ENCODE results near the gene UVRAG.

Gene UVRAG

DNA sequence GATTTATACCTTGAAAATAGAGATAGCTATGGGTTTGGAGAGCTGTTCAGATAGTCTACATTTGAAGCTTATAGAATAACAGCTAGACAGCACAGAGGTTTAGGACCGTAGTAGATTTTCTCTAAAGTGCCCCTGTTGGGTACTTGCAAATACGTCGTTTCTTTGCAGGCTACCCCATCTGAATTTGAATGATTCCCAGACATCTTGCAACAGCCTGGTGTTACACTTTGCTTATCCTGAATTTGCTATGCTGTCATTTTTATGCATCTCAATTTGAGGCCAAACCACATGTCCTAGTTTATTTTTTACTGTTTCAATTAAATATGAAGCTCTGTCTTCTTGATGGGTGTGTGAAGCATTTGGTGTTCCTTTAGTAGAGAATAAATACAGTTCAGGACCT lies 249.2 kb downstream of the UVRAG start:
- H3K36me3 ChIP-seq: no peaks in the 10 kb centered on the region
- no peaks in the 10 kb centered on the region for H3K4me1 ChIP-seq
- no peaks in the 10 kb centered on the region for H3K27me3 ChIP-seq
- no peak overlapping the region for H3K4me3 ChIP-seq (ENCODE audit: low read depth, low read length)
- no peaks in the 10 kb centered on the region for H3K9me3 ChIP-seq
- no peak for DNase-seq
- no peak for TF ChIP-seq CTCF (IDR thresholded peaks at IDR 0.05; ENCODE audit: low read depth, low read length)

- no peak for TF ChIP-seq CTCF (IDR thresholded peaks at IDR 0.05; ENCODE audit: low read depth, low read length)
- H3K4me3 ChIP-seq (ENCODE audit: low read depth, low read length): no peak overlapping the region
- no peak for DNase-seq
- H3K27me3 ChIP-seq: no peaks in the 10 kb centered on the region
- no peaks in the 10 kb centered on the region for H3K4me1 ChIP-seq
- no peaks in the 10 kb centered on the region for H3K9me3 ChIP-seq
- no peaks in the 10 kb centered on the region for H3K36me3 ChIP-seq
These were observed 252.1 kb downstream of the UVRAG start for GRCh38 chr11:76067099-76067498.

- DNase-seq: no peak
- Histone ChIP-seq H3K4me3 (ENCODE audit: low read depth, low read length) (no peak overlapping the region), H3K9me3 (no peaks in the 10 kb centered on the region), H3K27me3 (no peaks in the 10 kb centered on the region), H3K4me1 (no peaks in the 10 kb centered on the region), H3K36me3 (no peaks in the 10 kb centered on the region)
- no peak for TF ChIP-seq CTCF (IDR thresholded peaks at IDR 0.05; ENCODE audit: low read depth, low read length)
These were observed 254.0 kb downstream of the UVRAG start for GRCh38 chr11:76069001-76069400.

- no peaks in the 10 kb centered on the region for H3K9me3 ChIP-seq
- H3K4me3 ChIP-seq (ENCODE audit: low read depth, low read length): no peak overlapping the region
- TF ChIP-seq CTCF (IDR thresholded peaks at IDR 0.05; ENCODE audit: low read depth, low read length): no peak
- H3K36me3 ChIP-seq: no peaks in the 10 kb centered on the region
- no peaks in the 10 kb centered on the region for H3K27me3 ChIP-seq
- DNase-seq: no peak
- no peaks in the 10 kb centered on the region for H3K4me1 ChIP-seq
These were observed 256.1 kb downstream of the UVRAG start for GRCh38 chr11:76071090-76071489.

DNA sequence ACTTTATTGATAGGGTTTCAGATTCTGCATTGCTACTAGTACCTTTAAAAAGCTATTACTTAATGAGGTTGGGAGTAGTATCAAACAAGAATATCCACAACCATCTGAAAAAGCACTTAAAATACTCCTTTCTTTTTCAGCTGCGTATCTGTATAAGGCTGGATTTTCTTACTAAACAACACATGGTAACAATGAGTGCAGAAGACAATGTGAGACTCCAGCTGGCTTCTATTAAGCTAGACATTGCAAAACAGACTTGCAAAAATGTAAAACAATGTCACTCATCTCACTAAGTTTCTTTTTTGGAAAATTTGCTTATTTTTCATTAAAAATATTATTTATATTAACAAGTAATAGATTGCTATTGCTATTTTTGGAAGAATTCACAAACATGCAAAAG lies 258.7 kb downstream of the UVRAG start:
- no peaks in the 10 kb centered on the region for H3K4me1 ChIP-seq
- TF ChIP-seq CTCF (IDR thresholded peaks at IDR 0.05; ENCODE audit: low read depth, low read length): no peak
- H3K36me3 ChIP-seq: no peaks in the 10 kb centered on the region
- no peaks in the 10 kb centered on the region for H3K27me3 ChIP-seq
- no peak for DNase-seq
- H3K9me3 ChIP-seq: no peaks in the 10 kb centered on the region
- no peak overlapping the region for H3K4me3 ChIP-seq (ENCODE audit: low read depth, low read length)

- no peak overlapping the region for H3K4me3 ChIP-seq (ENCODE audit: low read depth, low read length)
- TF ChIP-seq CTCF (IDR thresholded peaks at IDR 0.05; ENCODE audit: low read depth, low read length): no peak
- no peaks in the 10 kb centered on the region for H3K9me3 ChIP-seq
- H3K4me1 ChIP-seq: no peaks in the 10 kb centered on the region
- no peaks in the 10 kb centered on the region for H3K27me3 ChIP-seq
- no peak for DNase-seq
- H3K36me3 ChIP-seq: no peaks in the 10 kb centered on the region
These were observed 259.4 kb downstream of the UVRAG start for GRCh38 chr11:76074148-76075095.
